Umbilical cord (tissue), 2 donors: ENCODE data around the gene ARPC4. TPM values are rescaled to one million over a fixed set of nuclear protein-coding genes. Genes with fewer than 3 reads are reported as not detected.

Experiments used
- DNase-seq: peaks from one replicate; pipeline ENCODE4 v3.0.0-alpha.2; 2015; ENCODE audit warnings: low spot score
- total RNA-seq: library from RNA; depleted of rRNA; stranded (reverse); fragments of >200 nt; gene quantifications from one replicate; pipeline ENCODE4 v1.2.3, GENCODE V29; 2014; ENCODE audit warnings: low replicate concordance; ENCODE audit not compliant: insufficient read depth

Gene ARPC4
- total RNA-seq, 1 donor from 2014 or later, result 154 TPM

GRCh38 chr3:9791127-9791526 is 1.8 kb upstream of the ARPC4 start:
- DNase-seq, result no peak

- no peak for DNase-seq
These were observed 985 bp upstream of the ARPC4 start for GRCh38 chr3:9791790-9792404.

GRCh38 chr3:9793161-9793781 is 389 bp downstream of the ARPC4 start:
- peak; percentile 29 for DNase-seq

GRCh38 chr3:9794400-9794799 is 1.5 kb downstream of the ARPC4 start:
- no peak for DNase-seq

- DNase-seq, result no peak
These were observed 2.3 kb downstream of the ARPC4 start for GRCh38 chr3:9795207-9795606.

- no peak for DNase-seq
These were observed 4.5 kb downstream of the ARPC4 start for GRCh38 chr3:9797196-9797945.

GRCh38 chr3:9800529-9800928 is 7.6 kb downstream of the ARPC4 start:
- DNase-seq, result no peak

GRCh38 chr3:9803494-9803893 is 10.6 kb downstream of the ARPC4 start:
- no peak for DNase-seq

- DNase-seq, result no peak
These were observed 12.1 kb downstream of the ARPC4 start for GRCh38 chr3:9804996-9805395.

GRCh38 chr3:9806137-9806536 is 13.3 kb downstream of the ARPC4 start:
- DNase-seq, result no peak

- DNase-seq, result no peak
These were observed 14.1 kb downstream of the ARPC4 start for GRCh38 chr3:9806688-9807589.

- no peak for DNase-seq
These were observed 15.1 kb downstream of the ARPC4 start for GRCh38 chr3:9807981-9808344.

- no peak for DNase-seq
These were observed 15.6 kb downstream of the ARPC4 start for GRCh38 chr3:9808345-9809037.

- DNase-seq, result no peak
These were observed 16.3 kb downstream of the ARPC4 start for GRCh38 chr3:9809239-9809614.

- peak; percentile 86 for DNase-seq
These were observed 16.9 kb downstream of the ARPC4 start, which contains the start of gene TTLL3 for GRCh38 chr3:9809615-9810432. Gene TTLL3, plus strand, starts transcription at chr3:9810262. Its CDS starts 400 bp downstream, at chr3:9810662.

- DNase-seq, result no peak
These were observed 17.5 kb downstream of the ARPC4 start for GRCh38 chr3:9810433-9810770.

GRCh38 chr3:9810846-9811245 is 18.0 kb downstream of the ARPC4 start:
- no peak for DNase-seq

GRCh38 chr3:9812870-9813483 is 20.1 kb downstream of the ARPC4 start:
- no peak for DNase-seq

- DNase-seq, result no peak
These were observed 23.1 kb downstream of the ARPC4 start for GRCh38 chr3:9815986-9816385.

GRCh38 chr3:9817436-9817835 is 24.6 kb downstream of the ARPC4 start:
- no peak for DNase-seq
